ENCODE measurements around the gene ICOSLG. TPM values are rescaled to one million over a fixed set of nuclear protein-coding genes. Genes with fewer than 3 reads are reported as not detected.
"Not testable (repeated sequence)": the region's sequence is repeated elsewhere in the genome, so short reads cannot be mapped to it uniquely, and the experiment has no call there.

The ICOSLG gene
- total RNA-seq, 1 donor from 2014 or later, result 3.1 TPM

DNA sequence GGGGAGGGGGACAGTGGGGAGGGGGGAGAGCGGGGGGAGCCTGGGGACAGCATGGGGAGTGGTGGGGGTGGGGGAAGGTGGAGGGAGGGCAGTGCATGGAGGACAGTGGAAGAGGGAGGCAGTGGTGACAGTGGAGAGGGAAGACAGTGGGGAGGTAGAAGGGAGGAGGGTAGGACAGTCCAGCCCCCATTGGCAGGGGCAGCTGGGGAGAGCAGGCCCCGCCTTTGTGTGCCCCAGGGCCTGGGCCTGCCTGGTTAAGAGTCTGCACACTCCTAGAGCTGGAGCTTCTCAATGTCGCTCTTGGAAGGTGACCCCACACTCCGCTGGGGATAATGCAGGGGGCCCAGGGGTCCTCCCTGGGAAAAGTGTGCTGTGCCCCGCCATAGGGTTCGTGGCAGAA, 15.1 kb downstream of the ICOSLG start:
- not testable (repeated sequence) for DNase-seq

DNA sequence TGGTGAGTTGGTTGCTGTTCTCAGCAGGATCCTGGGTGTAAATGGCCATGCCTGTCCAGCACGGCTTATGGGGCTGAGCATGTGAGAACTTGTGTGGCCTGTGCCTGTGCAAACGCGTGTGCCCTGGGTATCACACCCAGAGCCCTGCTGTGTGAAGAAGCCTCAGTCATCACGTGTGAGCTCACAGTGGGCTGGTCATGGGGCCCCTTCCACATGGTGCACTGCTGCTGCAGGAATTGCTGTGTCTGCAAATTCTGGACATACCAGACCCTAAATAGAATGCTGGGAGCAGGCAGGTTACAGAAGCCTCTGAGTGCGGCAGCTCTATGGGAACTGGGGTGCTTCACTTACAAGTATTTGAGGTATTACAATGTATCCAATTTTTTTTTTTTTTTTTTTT, 17.4 kb downstream of the ICOSLG start:
- not testable (repeated sequence) for DNase-seq

DNA sequence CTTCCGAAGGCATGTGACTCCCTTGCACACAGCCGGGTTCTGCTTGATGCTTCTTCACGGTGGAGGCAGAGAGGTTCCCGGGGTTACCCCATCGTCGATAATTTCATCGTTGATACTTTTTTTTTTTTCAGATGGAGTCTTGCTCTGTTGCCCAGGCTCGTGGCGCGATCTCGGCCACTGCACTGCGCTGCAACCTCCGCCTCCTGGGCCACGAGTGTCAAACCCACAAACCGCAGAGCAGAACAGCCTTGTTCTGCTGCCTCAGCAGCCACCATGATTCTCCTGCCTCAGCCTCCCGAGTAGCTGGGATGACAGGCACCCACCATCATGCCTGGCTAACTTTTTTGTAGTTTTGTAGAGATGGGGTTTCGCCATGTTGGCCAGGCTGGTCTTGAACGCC, 20.1 kb downstream of the ICOSLG start:
- not testable (repeated sequence) for DNase-seq

DNA sequence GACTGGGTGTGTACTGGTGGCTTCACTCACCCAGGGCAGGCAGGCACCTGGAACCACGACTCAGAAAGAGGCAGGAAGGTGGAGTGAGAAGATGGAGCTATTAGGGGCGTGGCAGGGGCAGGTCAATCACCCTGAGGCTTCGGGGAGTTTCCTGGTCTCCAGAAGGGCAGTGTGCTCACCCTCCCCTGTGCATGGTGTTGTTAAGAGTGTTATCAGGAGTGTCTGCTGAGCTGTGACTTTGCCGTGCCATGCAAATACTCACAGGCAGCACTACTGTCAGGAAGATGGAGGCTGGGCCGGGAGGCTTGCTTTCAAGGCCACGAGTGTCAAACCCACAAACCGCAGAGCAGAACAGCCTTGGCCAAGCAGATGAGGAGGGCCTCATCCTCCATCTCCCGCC, 22.3 kb downstream of the ICOSLG start:
- DNase-seq, result not testable (repeated sequence)

DNA sequence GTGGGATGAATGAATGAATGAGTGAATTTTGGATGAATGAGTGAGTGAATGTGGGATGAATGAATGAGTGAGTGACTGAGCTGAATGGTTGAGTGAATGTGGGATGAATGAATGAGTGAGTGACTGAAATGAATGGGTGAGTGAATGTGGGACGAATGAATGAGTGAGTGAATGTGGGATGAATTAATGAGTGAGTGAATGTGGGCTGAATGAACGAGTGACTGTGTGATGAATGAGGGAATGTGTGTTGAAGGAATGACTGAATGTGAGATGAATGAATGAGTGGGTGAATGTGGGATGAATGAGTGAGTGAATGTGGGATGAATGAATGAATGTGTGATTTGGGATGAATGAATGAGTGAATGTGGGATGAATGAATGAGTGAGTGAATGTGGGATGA, 28.8 kb downstream of the ICOSLG start:
- not testable (repeated sequence) for DNase-seq

DNA sequence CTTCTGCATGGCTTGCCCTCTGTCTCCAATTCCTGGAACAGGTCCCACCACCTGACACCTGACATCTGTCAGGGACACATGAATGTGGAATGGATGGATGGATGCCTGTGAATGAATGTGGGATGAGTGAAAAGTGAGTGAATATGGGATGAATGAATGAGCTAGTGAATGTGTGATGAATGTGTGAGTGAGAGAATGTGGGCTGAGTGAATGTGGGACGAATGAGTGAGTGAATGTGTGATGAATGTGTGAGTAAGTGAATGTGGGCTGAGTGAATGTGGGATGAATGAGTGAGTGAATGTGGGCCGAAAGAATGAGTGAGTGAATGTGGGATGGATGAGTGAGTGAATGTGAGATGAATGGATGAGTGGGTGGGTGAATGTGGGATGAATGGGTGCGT, 29.2 kb downstream of the ICOSLG start:
- DNase-seq, result not testable (repeated sequence)

DNA sequence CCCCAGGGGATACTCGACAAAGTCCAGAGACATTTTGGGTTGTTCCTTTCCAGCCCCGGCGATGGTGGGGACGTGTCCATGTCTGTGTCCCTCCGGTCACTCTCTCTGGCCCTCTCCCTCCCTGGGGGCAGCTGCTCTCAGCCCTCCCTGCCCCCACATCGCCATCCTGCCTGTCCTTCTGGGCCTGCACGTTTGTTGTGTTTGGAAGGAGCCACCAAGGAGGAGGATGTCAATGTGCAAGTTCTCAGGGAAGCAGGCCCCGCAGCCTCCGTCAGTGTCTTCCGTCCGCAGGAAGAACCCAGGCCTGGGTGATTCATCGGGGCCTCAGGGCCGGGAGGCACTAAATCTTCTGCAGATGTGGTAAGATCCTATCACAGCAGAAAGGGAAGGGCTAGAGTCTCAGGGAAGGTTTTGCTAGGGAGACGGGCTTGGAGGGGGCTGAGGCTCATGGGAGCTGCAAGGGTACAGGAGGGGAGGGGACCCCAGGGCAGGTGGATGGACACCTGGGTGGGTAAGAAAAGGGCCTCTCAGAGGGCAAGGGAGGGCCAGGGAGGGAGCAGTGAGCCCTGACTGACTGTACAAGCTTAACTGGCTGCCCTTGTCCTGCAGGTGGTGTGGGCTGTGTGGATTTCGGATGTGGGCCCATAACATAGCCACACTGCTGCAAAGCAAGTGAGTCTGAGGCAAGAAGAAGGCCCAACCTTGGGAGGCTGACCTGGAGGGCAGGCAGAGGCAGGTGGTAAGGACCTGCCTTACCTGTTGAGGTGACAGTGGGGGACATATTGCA, 32.7 kb downstream of the ICOSLG start:
- not testable (repeated sequence) for DNase-seq

DNA sequence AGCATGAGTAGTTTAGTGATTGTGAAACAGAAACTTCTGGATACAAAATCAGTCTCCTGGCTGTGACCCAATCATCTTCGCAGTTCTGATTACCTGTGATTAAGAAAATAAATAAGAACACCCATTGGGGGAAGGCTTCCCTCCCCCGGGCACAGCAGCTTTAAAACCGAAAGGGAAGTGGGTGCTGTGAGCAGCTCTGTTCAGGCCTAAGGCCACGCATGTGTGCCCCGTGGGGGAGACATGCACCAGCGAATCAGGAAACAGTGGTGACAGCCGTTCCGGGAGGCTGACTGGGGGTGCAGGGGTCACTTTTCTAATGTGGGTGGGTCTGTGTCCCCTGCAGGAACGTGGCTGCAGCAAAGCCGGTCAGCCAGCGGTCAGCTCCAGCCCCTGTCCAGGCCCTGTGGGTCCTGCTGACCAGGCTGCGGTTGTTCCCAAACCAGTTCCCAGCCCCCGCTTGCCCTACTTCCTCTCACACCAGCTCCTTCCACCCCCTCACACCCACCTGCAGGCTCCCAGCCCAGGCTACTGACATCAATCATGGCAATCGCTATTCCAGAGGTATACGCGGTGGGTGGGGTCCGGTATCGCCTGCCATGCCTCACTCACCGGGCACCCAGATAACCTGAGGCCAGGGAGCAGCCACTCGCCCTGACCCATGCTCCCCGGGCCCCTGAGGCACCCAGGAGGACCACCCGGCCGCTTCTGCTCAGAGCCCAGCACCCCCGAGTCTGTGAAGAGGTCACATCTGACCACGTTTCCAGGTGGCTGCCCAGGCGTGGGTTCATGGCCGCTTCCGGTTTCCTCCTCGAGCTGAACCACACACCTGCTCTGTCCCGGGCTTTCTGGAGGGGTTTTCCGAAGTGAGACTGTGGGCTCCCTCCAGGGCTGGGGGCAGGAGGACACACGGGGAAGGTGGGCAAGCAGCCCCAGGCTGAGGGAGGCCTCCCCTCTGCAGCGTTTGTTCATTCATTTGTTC, 33.8 kb downstream of the ICOSLG start:
- not testable (repeated sequence) for DNase-seq

DNA sequence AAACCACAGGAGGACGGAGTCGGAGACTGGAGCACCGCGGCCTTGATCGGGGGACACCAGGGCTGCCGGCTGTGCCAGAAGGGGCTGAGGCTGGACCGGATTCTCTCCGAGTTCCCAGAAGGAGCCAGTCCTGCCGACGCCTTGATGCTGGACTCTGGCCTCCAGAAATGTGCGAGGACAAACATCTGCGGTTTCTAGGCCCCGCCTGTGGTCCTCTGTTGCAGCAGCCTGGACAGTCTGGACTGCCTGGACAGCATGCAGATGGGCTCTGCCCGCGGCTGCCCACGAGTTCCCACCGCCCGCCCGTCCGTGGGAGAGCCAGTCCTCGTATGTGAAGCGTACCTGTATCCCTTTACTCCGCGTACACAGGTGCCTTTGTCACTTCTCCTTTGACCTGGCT, 34.6 kb downstream of the ICOSLG start:
- not testable (repeated sequence) for DNase-seq

DNA sequence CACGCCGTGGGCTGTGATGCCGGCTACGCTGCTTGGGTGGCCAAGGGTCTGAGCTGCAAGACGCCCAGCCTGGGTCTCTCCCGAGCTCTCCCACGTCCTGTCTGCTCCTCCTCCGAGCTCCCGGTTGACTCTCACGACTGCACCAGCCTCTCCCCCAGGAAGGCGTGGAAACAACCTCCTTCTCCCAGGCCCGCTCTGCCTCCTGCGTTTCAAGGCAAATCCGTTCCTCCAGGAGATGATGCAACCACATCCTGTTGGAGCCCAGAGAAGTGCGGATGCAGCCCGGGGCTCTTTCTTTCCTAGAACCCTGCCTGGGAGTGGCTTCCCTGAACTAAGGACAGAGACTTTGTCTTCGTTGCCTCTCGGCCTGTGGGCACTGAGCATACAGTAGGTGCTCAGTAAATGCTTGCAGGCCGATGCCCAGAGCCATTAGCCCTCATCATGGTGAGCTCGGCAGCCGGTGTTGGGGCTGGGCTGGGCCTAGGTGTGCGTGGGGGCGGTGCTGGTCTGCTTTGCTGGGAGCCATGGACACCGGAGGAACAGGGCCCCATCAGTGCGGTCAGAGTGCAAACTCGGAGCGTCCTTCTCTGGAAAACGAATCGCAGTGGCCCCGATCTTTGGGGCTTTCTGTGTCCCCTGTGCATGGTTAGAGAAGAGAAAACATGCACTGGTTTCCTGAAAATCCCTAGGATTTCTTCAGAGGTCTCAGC, 38.0 kb downstream of the ICOSLG start:
- DNase-seq, result not testable (repeated sequence)

DNA sequence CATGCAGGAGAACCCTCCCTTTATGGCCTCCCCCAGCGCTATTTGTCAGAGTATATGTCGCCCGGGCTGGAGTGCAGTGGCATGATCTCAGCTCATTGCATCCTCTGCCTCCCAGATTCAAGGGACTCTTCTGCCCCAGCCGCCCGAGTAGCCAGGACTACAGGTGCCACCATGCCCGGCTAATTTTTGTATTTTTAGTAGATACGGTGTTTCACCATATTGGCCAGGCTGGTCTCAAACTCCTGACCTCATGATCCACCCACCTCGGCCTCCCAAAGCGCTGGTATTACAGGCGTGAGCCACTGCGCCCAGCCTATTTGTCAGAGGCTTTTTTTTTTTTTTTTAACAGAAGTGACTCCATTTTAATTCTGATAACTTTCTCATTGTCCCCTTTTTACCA, 40.7 kb downstream of the ICOSLG start:
- not testable (repeated sequence) for DNase-seq

DNA sequence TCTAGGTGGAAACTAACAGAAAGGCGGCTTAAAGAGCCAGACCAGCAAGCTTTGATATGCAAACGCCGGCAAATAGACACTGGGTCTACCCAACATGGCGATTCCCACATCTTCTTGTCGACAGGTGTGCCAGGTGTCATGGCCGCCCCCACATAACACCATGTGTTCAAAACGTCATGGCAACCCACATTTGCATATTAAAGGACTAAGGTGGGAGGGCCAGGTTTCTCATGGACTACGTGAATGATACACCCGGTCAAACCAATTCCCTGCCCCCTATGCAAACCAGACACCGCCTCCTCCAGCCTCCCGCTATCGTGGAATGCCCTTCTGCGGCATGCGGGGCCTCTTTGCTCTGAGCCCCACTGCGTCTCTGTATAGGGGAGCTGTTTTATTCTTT, 41.3 kb downstream of the ICOSLG start:
- DNase-seq, result no peak

DNA sequence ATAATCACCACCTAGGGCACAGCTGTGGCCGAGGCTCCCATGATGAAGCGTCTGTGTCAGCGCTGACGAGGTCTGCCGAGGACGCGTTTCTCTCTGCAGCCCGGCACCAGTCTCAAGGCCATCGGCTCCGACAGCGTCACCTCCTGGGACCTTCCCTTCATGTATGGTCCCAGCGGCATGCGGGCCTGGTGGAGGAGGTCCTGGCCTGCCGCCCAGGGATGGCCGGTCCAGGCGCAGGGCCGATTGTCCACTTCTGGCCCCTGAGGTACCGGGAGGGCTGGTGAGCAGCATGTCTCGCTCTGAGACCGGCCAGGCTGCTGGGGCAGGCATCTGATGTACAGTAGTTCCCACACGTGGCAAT, 43.6 kb downstream of the ICOSLG start:
- not testable (repeated sequence) for DNase-seq

DNA sequence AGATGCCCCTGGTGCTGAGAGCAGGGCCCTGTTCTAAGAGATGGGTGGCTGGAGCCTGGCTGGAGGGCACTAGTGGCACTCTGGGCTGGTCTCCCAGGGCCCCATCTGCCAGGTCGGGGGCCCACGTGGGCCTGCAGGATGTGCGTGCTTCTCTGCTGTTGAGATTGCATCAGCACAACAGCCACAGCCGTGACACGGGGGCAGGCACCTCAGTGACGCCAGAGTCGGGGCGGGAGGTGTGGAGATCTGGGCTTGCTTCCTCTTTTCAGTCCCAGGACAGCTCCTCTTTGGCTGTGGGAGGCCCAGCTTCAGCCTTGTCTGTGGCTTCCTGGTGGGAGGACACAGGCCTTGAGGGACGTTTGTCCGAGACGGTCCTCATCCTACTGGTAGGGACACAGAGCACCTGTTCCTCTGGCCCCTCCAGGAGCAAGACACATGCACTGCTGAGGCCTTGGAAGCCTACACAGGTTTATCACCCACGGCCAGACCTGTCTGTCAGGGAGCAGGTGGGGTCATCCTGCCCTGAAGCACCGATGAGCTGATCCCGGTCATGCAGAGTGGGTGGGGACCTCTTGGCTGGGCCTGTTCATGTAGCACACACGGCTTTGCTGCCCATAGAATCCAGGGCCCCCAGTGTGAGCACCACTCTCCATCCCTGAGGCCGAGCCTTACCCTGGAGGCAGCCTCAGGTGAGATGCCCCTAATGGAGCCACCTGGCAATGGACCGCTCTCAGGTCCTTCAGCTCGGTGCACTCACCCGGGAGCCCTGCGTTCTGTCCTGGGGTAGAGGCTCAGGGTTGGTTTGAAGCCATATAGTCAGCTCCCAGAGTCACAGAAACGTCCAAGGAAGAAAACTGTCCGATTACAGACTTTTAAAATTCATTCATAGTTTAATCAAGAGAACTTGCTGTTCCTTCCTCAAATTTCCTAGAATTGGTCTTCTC, 44.3 kb downstream of the ICOSLG start:
- peak; percentile 1 for DNase-seq

DNA sequence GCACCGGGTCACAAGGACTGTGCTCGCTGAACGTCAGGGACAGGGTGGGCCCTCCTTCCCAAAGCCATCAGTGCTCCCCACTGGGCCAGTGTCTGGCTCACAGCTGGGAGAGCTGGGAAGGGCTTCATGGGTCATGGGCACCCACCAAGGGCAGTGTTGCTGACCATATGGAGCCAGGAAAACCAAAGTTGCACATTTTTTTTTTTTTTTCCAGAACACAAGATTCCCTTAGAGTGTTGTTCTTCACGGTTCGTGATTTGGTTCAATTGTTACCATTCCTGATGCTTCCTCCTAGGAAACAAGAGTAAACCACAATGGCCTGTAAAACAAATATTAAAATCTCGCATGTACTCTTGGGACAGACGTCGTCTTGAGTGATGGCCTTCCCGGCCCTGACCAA, 45.9 kb downstream of the ICOSLG start:
- not testable (repeated sequence) for DNase-seq

DNA sequence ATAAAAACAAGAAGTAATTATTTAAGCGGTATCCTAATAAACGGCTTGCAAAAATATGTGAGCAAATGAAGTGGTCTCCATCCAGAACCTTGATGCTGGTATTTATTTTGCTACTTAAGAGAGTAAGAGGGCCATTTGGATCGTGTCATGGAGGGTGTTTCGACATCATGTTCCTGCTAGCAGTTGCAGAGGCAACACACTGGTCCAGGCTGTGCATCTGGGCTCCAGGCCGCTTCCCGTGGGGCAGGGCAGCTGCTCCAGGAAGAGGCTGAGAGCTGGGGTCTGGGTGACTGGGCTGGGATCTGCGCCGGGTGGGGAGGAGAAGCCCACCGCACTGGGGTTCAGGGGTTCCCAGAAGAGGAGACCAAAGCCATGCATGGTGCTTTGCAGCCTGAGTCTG, 46.3 kb downstream of the ICOSLG start:
- DNase-seq, result not testable (repeated sequence)

DNA sequence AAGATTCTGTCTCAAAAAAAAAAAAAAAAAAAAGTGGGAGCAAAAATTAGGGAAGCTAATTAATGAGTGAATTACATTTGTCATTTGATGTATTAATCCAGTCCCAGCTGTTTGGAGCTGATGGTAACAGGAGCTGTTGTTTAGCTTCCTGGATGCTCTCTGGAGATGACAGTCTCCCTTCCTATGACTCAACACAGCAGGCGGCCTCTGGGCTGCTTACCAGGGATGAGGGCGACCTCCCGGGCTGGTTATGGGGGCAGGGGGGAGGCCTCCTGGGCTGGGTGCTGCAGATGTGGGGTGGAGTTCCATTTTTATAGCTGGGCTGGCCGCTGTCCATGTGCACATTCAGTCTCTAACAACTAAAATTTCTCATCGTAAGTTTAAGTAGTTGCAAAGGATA, 47.6 kb downstream of the ICOSLG start:
- not testable (repeated sequence) for DNase-seq

DNA sequence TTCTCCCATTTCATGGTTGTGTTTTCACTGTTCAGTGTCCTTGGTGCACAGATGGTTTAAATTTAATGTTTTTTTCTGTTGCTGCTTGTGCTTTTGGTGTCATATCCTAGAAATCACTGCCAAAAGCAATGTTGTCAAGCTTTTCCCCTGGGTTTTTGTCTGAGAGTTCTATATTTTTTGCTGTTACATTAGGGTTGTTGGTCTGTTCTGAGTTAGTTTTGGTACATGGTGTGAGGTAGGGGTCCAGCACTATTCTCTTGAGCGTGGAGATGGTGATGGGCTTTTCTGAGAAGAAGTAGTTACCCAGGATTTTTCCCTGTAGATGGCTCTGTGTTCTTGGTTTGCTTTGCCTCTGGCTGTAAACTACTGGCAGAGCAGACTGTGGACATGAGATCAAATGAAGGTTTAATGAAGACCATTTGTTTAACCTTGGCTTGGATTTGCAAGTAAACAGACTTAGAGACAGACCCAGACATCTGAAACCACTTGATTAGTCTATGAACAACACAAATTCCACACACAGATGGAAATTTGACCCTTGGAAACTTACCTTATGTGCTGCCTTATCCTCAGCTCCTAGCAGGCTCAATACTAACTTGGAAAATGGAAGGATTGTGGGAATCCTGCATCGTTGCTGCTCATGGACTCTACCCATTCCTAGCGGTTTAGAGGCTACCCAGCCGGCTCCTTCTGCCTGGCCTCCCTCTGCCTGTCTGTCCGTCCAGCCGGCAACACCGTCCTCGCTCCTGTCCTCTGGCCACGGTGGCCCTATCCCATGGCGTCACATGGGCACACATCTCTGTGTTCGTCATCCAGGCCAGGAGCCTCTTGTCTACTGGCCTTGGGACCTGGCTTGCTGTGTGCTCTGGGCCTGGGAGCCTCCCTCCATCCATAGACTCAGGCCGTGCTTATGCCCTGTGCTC, 50.1 kb downstream of the ICOSLG start:
- not testable (repeated sequence) for DNase-seq

DNA sequence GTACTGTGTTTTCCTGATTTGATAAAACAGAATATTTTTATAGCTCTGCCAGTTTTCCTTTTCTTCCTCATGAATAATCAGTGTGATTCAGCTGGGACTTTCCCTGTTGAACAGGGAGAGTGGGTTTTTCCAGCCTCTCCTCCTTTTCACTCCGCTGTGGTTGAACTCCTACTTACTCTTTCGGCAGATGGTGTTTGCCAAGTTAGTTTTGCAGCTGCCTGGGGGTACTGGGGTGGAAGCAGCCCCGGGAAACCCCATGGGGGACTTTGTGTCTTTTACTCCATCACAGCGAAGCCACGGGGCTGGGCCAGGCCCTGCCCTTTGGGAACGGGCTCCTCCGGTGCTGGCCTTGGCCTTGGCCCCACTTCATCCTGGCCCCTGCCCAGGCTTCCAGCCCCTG, 55.9 kb downstream of the ICOSLG start:
- DNase-seq, result not testable (repeated sequence)

DNA sequence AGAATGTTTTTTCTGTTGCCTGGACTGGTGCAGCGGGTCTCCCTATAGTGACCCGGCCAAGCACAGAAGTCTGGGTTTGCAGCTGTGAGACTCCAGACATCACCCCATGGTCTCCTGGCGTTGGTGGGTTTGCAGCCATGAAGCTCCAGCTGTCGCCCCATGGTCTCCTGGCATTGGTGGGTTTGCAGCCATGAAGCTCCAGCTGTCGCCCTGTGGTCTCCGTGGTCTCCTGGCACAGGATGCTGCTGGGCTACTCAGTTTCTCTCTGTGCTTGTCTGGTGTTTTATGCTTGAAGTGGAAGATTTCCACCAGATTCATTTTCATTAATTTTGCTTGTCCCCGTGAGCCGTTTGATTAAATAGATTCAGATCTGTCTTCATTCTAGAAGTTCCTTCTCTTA, 58.5 kb downstream of the ICOSLG start:
- DNase-seq, result not testable (repeated sequence)
